ENCODE results near the gene TRPM3. TPM values are rescaled to one million over a fixed set of nuclear protein-coding genes. Genes with fewer than 3 reads are reported as not detected.

TRPM3 gene
- total RNA-seq, 1 experiment from 2014 or later = 5.4 TPM

- POLR2A ChIA-PET = no interaction called here
- peaks cover 5% of the 10 kb centered on the region for H3K9me3 Mint-ChIP-seq
- H3K27me3 Mint-ChIP-seq (ENCODE audit: low read depth) = peaks cover 8% of the 10 kb centered on the region
- no peak for DNase-seq (ENCODE audit: low spot score)
- CTCF ChIA-PET = interaction anchor here (0.5 to 2.3 kb wide), 3 partner anchors 10 to 1733 kb away, joined by 3 to 10 read pairs (median 4); no protein-coding TSS in a partner anchor
- H3K27ac Mint-ChIP-seq = no peak overlapping the region; the same call in 1 of the 2 replicates
- TF ChIP-seq SP1 (CRISPR knock-in tag; conservative IDR thresholded peaks at IDR 0.05) (no peak), E2F4 (CRISPR knock-in tag; IDR thresholded peaks at IDR 0.05; ENCODE audit: borderline replicate concordance, low read depth) (no peak), MXD4 (CRISPR knock-in tag; IDR thresholded peaks at IDR 0.05; ENCODE audit: borderline replicate concordance) (no peak)
- peaks cover 9% of the 10 kb centered on the region for H3K4me1 Mint-ChIP-seq
- H3K36me3 Mint-ChIP-seq = no peaks in the 10 kb centered on the region
- ATAC-seq = no peak
- H3K4me3 Mint-ChIP-seq = no peak overlapping the region
These were observed 126.8 kb downstream of the TRPM3 start for GRCh38 chr9:70994582-70994981.

- CTCF ChIA-PET = interaction anchor here (1.3 kb wide), 1 partner anchor 18 kb away, joined by 3 read pairs; no protein-coding TSS in a partner anchor
- Mint-ChIP-seq H3K4me1 (no peaks in the 10 kb centered on the region), H3K27me3 (ENCODE audit: low read depth) (peaks cover 8% of the 10 kb centered on the region; the same call in 1 of the 2 replicates), H3K4me3 (no peak overlapping the region), H3K36me3 (peaks cover 10% of the 10 kb centered on the region; the same call in 1 of the 2 replicates), H3K27ac (no peak overlapping the region), H3K9me3 (peaks cover 16% of the 10 kb centered on the region)
- DNase-seq (ENCODE audit: low spot score) (no peak), ATAC-seq (no peak)
- TF ChIP-seq SOX15 (CRISPR knock-in tag; IDR thresholded peaks at IDR 0.05) = no peak
- no peak for TF ChIP-seq USF2 (CRISPR knock-in tag; IDR thresholded peaks at IDR 0.05)
- no peak for TF ChIP-seq USF1 (CRISPR knock-in tag; IDR thresholded peaks at IDR 0.05)
- no peak for TF ChIP-seq ELF4 (CRISPR knock-in tag; IDR thresholded peaks at IDR 0.05; ENCODE audit: low read depth)
- TF ChIP-seq GRHL2 (CRISPR knock-in tag; IDR thresholded peaks at IDR 0.05; ENCODE audit: insufficient replicate concordance, severe bottlenecking) = no peak
- TF ChIP-seq ZMAT4 (CRISPR knock-in tag; IDR thresholded peaks at IDR 0.05) = no peak
- TF ChIP-seq MAX (CRISPR knock-in tag; IDR thresholded peaks at IDR 0.05) = no peak
- no peak for TF ChIP-seq PREB (CRISPR knock-in tag; IDR thresholded peaks at IDR 0.05; ENCODE audit: borderline replicate concordance)
- TF ChIP-seq HMGXB4 (CRISPR knock-in tag; IDR thresholded peaks at IDR 0.05) = no peak
- no peak for TF ChIP-seq HMGA2 (CRISPR knock-in tag; IDR thresholded peaks at IDR 0.05)
- no peak for TF ChIP-seq NFYB (CRISPR knock-in tag; conservative IDR thresholded peaks at IDR 0.05; ENCODE audit: low read depth)
- no peak for TF ChIP-seq ATF3 (CRISPR knock-in tag; conservative IDR thresholded peaks at IDR 0.05)
- TF ChIP-seq ZNF138 (CRISPR knock-in tag; conservative IDR thresholded peaks at IDR 0.05) = no peak
- POLR2A ChIA-PET = no interaction called here
These were observed 132.9 kb downstream of the TRPM3 start for GRCh38 chr9:70988551-70988950.

Data from WTC11 (cell line).